H1 (cell line): ENCODE measurements around the gene RALGAPA2.

Experiments
- TF ChIP-seq, protein P1 (sequence below), 3 experiments: IDR thresholded peaks; 1 replicate in 2 of 3; 2 replicates in 1 of 3; pipeline versions ENCODE4 v1.5.1 to v1.6.1; 2011; ENCODE audit warnings: low read length in 3 of 3, mild to moderate bottlenecking in 3 of 3, inconsistent platforms in 2 of 3, low read depth in 1 of 3, moderate library complexity in 1 of 3; ENCODE audit not compliant: insufficient read depth in 1 of 3; ENCODE audit errors: control extremely low read depth in 1 of 3
- TF ChIP-seq, protein P2 (sequence below): IDR thresholded peaks from 2 replicates; pipeline ENCODE4 v1.6.1; 2011; ENCODE audit warnings: low read length, improper control_type of control experiment

DNA sequence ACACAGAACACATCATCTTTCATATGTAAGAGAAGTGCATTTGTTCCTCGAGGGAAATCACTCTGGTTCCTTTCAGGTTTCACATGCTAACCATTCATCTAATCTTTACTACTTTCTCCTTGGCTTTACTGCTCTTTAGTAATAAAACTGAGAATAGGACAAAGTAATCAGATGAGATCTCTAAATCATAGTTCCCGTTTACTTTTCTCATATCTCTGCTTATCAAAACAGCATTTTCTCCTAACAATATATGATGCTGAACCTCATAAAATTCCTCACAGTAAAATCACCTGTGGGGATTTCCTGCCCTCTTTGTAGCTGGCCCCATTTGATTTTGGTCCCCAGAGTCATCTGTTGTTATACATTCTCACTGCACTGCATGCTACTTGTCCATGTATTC is 100.2 kb downstream of the RALGAPA2 start:
- TF ChIP-seq, protein P1, sequence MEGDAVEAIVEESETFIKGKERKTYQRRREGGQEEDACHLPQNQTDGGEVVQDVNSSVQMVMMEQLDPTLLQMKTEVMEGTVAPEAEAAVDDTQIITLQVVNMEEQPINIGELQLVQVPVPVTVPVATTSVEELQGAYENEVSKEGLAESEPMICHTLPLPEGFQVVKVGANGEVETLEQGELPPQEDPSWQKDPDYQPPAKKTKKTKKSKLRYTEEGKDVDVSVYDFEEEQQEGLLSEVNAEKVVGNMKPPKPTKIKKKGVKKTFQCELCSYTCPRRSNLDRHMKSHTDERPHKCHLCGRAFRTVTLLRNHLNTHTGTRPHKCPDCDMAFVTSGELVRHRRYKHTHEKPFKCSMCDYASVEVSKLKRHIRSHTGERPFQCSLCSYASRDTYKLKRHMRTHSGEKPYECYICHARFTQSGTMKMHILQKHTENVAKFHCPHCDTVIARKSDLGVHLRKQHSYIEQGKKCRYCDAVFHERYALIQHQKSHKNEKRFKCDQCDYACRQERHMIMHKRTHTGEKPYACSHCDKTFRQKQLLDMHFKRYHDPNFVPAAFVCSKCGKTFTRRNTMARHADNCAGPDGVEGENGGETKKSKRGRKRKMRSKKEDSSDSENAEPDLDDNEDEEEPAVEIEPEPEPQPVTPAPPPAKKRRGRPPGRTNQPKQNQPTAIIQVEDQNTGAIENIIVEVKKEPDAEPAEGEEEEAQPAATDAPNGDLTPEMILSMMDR (IDR thresholded peaks at IDR 0.05; ENCODE audit: control extremely low read depth in 1 of 3, insufficient read depth in 1 of 3, low read depth in 1 of 3, low read length in 3 of 3), result no peak
- TF ChIP-seq, protein P2, sequence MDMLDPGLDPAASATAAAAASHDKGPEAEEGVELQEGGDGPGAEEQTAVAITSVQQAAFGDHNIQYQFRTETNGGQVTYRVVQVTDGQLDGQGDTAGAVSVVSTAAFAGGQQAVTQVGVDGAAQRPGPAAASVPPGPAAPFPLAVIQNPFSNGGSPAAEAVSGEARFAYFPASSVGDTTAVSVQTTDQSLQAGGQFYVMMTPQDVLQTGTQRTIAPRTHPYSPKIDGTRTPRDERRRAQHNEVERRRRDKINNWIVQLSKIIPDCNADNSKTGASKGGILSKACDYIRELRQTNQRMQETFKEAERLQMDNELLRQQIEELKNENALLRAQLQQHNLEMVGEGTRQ, result no peak
